T-cell (primary cell): Measurements from ENCODE around the gene TEAD1. TPM values are rescaled to one million over a fixed set of nuclear protein-coding genes. Genes with fewer than 3 reads are reported as not detected.

Experiments used
- ATAC-seq, 4 experiments: fragments of 200-7000 bp in 3 of 4; fragments of 150-1000 bp in 1 of 4; cut with Tn5 transposase; replicated peaks in 1 of 4; 1 replicate in 3 of 4; 2 replicates in 1 of 4; pipeline ENCODE4 v1.10.0; 2021; ENCODE audit warnings: moderate library complexity in 3 of 4, mild to moderate bottlenecking in 2 of 4, moderate number of reproducible peaks in 1 of 4
- CTCF ChIA-PET, 2 donors: fragments of 300-600 bp; sonication (Branson Sonifier 250); formaldehyde crosslinking; loops; one replicate each; lab custom pipeline; 2022; ENCODE audit warnings: antibody characterized with exemption in 2 of 2; lab: Charles Lee
- POLR2A ChIA-PET, 2 donors: fragments of 300-600 bp; sonication (Branson Sonifier 250); formaldehyde crosslinking; loops; one replicate each; lab custom pipeline; 2022; ENCODE audit warnings: antibody characterized with exemption in 2 of 2; lab: Charles Lee
- DNase-seq, 35 experiments: peaks; one replicate each; pipeline versions ENCODE4 v3.0.0 to v3.0.0-alpha.2; 2013 to 2023
- H3K27ac ChIP-seq: one replicate; pipeline ENCODE4 v1.5.1; 2013; ENCODE audit warnings: low read length
- H3K27me3 ChIP-seq, 2 experiments: replicated peaks in 1 of 2; 1 replicate in 1 of 2; 2 replicates in 1 of 2; pipeline versions ENCODE4 v1.6.1 to v1.7.0; 2013; ENCODE audit warnings: low read length in 1 of 2, mixed read lengths in 1 of 2; ENCODE audit not compliant: control insufficient read depth in 2 of 2, insufficient read depth in 2 of 2; ENCODE audit errors: extremely low read depth in 1 of 2
- H3K36me3 ChIP-seq, 2 donors: 1 replicate in 1 of 2; 2 replicates in 1 of 2; pipeline versions ENCODE4 v1.6.1 to v1.7.0; 2013; ENCODE audit warnings: low read length in 1 of 2; ENCODE audit not compliant: control insufficient read depth in 2 of 2, insufficient read depth in 1 of 2; ENCODE audit errors: extremely low read depth in 1 of 2
- H3K4me1 ChIP-seq, 2 experiments: 1 replicate in 1 of 2; 2 replicates in 1 of 2; pipeline versions ENCODE4 v1.6.1 to v1.7.0; 2013; ENCODE audit warnings: low read length in 2 of 2, mixed read lengths in 1 of 2; ENCODE audit not compliant: insufficient read depth in 2 of 2, control insufficient read depth in 1 of 2; ENCODE audit errors: extremely low read depth in 1 of 2
- H3K4me3 ChIP-seq, 2 donors: 1 replicate in 1 of 2; 2 replicates in 1 of 2; pipeline versions ENCODE4 v1.5.1 to v1.7.0; 2013; ENCODE audit warnings: mild to moderate bottlenecking in 2 of 2, low read length in 1 of 2, moderate library complexity in 1 of 2; ENCODE audit not compliant: control insufficient read depth in 1 of 2; ENCODE audit errors: extremely low read depth in 1 of 2
- H3K9me3 ChIP-seq: 2 replicates; pipeline ENCODE4 v1.7.0; 2013
- H3K27ac Mint-ChIP-seq, 2 donors: one replicate each; pipeline ENCODE4 v1.8.0; 2020 to 2021; ENCODE audit warnings: mild to moderate bottlenecking in 2 of 2, mixed read lengths in 2 of 2
- H3K27me3 Mint-ChIP-seq, 2 donors: one replicate each; pipeline ENCODE4 v1.8.0; 2021 to 2022; ENCODE audit warnings: mixed read lengths in 2 of 2
- H3K36me3 Mint-ChIP-seq: one replicate; pipeline ENCODE4 v1.8.0; 2021; ENCODE audit warnings: mixed read lengths
- H3K4me1 Mint-ChIP-seq, 3 donors: one replicate each; pipeline ENCODE4 v1.8.0; 2020 to 2022; ENCODE audit warnings: mixed read lengths in 3 of 3, mild to moderate bottlenecking in 1 of 3
- H3K4me3 Mint-ChIP-seq, 3 donors: one replicate each; pipeline ENCODE4 v1.8.0; 2020 to 2022; ENCODE audit warnings: mild to moderate bottlenecking in 3 of 3, mixed read lengths in 3 of 3, moderate library complexity in 3 of 3
- H3K9me3 Mint-ChIP-seq, 3 donors: one replicate each; pipeline ENCODE4 v1.8.0; 2020 to 2022; ENCODE audit warnings: mixed read lengths in 3 of 3
- WGBS: methylation state at CpG from one replicate; pipeline ENCODE4 v1.1.5; 2013; ENCODE audit warnings: missing lambda C conversion rate; ENCODE audit not compliant: insufficient coverage; 5-methylcytosine and 5-hydroxymethylcytosine counted together
- total RNA-seq, 35 experiments: library from RNA in 6 of 35; stranded (reverse) in 6 of 35; fragments of 120-200 nt in 1 of 35; gene quantifications; one replicate each; pipeline versions ENCODE4 v1.2.1 to v1.2.4 and lab custom pipeline; 2013 to 2026

Gene TEAD1
- total RNA-seq, 5 donors from 2014 or later (not counting 1 experiment from before 2014, with no cell fraction given): 0.20 to 0.72 (median 0.44) TPM; not detected in 1

- Histone ChIP-seq H3K4me3 (no peak overlapping the region), H3K27ac (no peak overlapping the region), H3K9me3 (no peaks in the 10 kb centered on the region), H3K27me3 (peaks cover 5 to 26% of the 10 kb centered on the region in 2 experiments), H3K4me1 (no peaks in the 10 kb centered on the region), H3K36me3 (no peaks in the 10 kb centered on the region)
- Mint-ChIP-seq H3K4me3 (no peak overlapping the region), H3K9me3 (no peaks in the 10 kb centered on the region), H3K27ac (no peak overlapping the region), H3K4me1 (peaks cover 3 to 6% (median 4%) of the 10 kb centered on the region in 3 donors), H3K27me3 (peaks cover 45 to 56% of the 10 kb centered on the region in 2 donors), H3K36me3 (no peaks in the 10 kb centered on the region)
- ChIA-PET CTCF (no interaction called here), POLR2A (no interaction called here)
- DNase-seq (no peak), ATAC-seq (no peak)
- WGBS: 80% methylated on average over 1 of the region's 2 CpGs
These were observed 159.9 kb downstream of the TEAD1 start for GRCh38 chr11:12834166-12834565.

DNA sequence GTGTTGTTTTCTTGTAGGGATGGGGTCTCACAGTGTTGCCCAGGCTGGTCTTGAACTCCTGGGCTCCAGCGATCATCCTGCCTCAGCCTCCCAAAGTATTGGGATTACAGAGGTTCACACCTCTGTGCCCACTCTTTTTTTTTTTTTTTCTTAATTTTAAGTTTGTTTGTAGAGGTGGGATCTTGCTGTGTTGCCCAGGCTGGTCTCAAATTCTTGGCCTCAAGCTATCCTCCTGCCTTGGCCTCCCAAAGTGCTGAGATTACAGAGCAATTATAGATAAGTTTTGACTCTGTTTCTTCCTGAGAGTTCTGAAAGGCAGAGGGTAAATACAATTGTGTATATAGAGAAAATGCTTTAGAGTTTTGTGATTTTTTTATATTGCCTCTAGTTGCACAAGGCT, 160.4 kb downstream of the TEAD1 start:
- Histone ChIP-seq H3K4me1 (no peaks in the 10 kb centered on the region), H3K9me3 (no peaks in the 10 kb centered on the region), H3K36me3 (no peaks in the 10 kb centered on the region), H3K27me3 (peaks cover 3 to 27% of the 10 kb centered on the region in 2 experiments), H3K4me3 (no peak overlapping the region), H3K27ac (no peak overlapping the region)
- Mint-ChIP-seq H3K9me3 (no peaks in the 10 kb centered on the region), H3K27me3 (peaks cover 40 to 53% of the 10 kb centered on the region in 2 donors), H3K27ac (no peak overlapping the region), H3K4me3 (no peak overlapping the region), H3K36me3 (no peaks in the 10 kb centered on the region), H3K4me1 (peaks cover 0 to 1% (median 0%) of the 10 kb centered on the region in 3 donors)
- DNase-seq (no peak), ATAC-seq (no peak)
- ChIA-PET CTCF (no interaction called here), POLR2A (no interaction called here)
- WGBS: no CpG with 5 or more reads among the region's 1 CpG

DNA sequence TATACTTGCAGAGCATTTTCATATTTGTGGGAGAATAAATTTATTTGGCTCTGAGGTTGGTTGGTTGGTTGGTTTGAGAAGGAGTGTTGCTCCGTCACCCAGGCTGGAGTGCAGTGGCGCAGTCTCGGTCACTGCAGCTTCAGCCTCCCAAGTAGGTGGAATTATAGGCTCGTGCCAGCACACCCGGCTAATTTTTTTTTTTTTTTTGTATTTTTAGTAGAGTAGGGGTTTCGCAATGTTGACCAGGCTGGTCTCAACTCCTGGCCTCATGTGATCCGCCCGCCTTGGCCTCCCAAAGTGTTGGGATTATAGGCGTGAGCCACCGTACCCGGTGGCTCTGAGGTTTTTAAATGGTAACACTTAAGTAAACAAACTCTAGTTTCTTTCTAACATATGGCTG, 161.1 kb downstream of the TEAD1 start:
- Mint-ChIP-seq H3K27me3 (peaks cover 35 to 48% of the 10 kb centered on the region in 2 donors), H3K4me3 (no peak overlapping the region), H3K4me1 (no peaks in the 10 kb centered on the region), H3K27ac (no peak overlapping the region), H3K9me3 (no peaks in the 10 kb centered on the region), H3K36me3 (no peaks in the 10 kb centered on the region)
- WGBS: 95% methylated on average over 4 of the region's 11 CpGs
- DNase-seq (no peak), ATAC-seq (no peak)
- Histone ChIP-seq H3K27me3 (peaks cover 0 to 21% of the 10 kb centered on the region in 2 experiments), H3K36me3 (no peaks in the 10 kb centered on the region), H3K27ac (no peak overlapping the region), H3K4me1 (no peaks in the 10 kb centered on the region), H3K4me3 (no peak overlapping the region), H3K9me3 (no peaks in the 10 kb centered on the region)
- POLR2A ChIA-PET: no interaction called here
- CTCF ChIA-PET: no interaction called here

GRCh38 chr11:12838463-12839123, 164.4 kb downstream of the TEAD1 start:
- H3K27me3 Mint-ChIP-seq: peaks cover 25 to 30% of the 10 kb centered on the region in 2 donors
- H3K4me3 Mint-ChIP-seq: no peak overlapping the region
- H3K9me3 Mint-ChIP-seq: no peaks in the 10 kb centered on the region
- Histone ChIP-seq H3K9me3 (no peaks in the 10 kb centered on the region), H3K4me1 (no peaks in the 10 kb centered on the region), H3K4me3 (no peak overlapping the region), H3K27me3 (peaks cover 0 to 15% of the 10 kb centered on the region in 2 experiments), H3K27ac (no peak overlapping the region), H3K36me3 (no peaks in the 10 kb centered on the region)
- ATAC-seq (no peak), DNase-seq (no peak)
- peaks cover 0 to 10% (median 10%) of the 10 kb centered on the region in 3 donors for H3K4me1 Mint-ChIP-seq
- POLR2A ChIA-PET: no interaction called here
- no peaks in the 10 kb centered on the region for H3K36me3 Mint-ChIP-seq
- no peak overlapping the region for H3K27ac Mint-ChIP-seq
- CTCF ChIA-PET: no interaction called here
- 81% methylated on average over 3 of the region's 6 CpGs for WGBS

- CTCF ChIA-PET: interaction anchor here in 1 of 2 donors (1.0 kb wide), 1 partner anchor 10 kb away, joined by 3 read pairs; no protein-coding TSS in a partner anchor
- Mint-ChIP-seq H3K4me1 (peaks cover 0 to 10% (median 10%) of the 10 kb centered on the region in 3 donors), H3K27me3 (peaks cover 10 to 11% of the 10 kb centered on the region in 2 donors), H3K36me3 (no peaks in the 10 kb centered on the region), H3K27ac (no peak overlapping the region), H3K4me3 (no peak overlapping the region), H3K9me3 (no peaks in the 10 kb centered on the region)
- H3K9me3 ChIP-seq: no peaks in the 10 kb centered on the region
- DNase-seq (no peak), ATAC-seq (no peak)
- no peaks in the 10 kb centered on the region for H3K4me1 ChIP-seq
- POLR2A ChIA-PET: no interaction called here
- H3K36me3 ChIP-seq: no peaks in the 10 kb centered on the region
- WGBS: 67% methylated on average over 1 of the region's 6 CpGs
- H3K27me3 ChIP-seq: peaks cover 0 to 18% of the 10 kb centered on the region in 2 experiments
- H3K4me3 ChIP-seq: no peak overlapping the region
- H3K27ac ChIP-seq: no peak overlapping the region
These were observed 166.8 kb downstream of the TEAD1 start for GRCh38 chr11:12840871-12841660.

DNA sequence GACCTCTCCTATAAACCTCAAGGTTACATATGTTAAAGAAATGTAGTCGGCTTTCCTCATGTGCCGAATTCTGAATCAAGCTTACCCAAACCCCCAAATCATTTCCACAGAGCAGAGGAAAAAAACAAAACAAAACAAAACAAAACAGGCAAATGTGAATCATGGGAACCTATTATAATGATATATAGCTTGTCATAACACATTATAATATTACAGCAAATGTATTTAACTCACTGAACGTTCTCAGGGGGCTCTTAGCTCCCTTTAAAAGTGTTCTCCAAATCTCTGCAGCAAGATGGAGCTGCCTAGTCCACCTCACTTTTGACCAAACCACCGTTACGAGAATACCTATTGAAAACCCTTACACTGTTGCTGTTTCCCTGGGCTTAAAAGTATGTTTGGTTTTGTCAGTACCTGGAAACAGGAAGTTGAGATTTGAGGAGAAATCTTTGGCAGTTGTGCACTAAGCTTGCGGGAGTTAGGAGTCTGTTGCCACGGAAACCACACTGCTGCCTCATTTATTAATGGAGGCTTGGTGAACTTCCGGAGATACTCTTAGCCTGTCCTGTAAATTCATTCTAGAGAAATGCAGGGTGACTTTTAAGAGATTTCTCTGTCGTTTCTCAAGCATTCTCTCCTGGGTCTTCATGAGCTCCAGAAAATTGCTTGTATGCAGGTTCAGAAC, 167.9 kb downstream of the TEAD1 start:
- no peak for DNase-seq
- no peaks in the 10 kb centered on the region for H3K9me3 ChIP-seq
- peaks cover 0 to 15% of the 10 kb centered on the region in 2 experiments for H3K27me3 ChIP-seq
- no peak overlapping the region for H3K27ac ChIP-seq
- no peak overlapping the region for H3K27ac Mint-ChIP-seq
- no peaks in the 10 kb centered on the region for H3K9me3 Mint-ChIP-seq
- H3K36me3 Mint-ChIP-seq: no peaks in the 10 kb centered on the region
- H3K36me3 ChIP-seq: no peaks in the 10 kb centered on the region
- H3K4me1 ChIP-seq: no peaks in the 10 kb centered on the region
- ATAC-seq: no peak
- 4% methylated on average over 4 of the region's 9 CpGs for WGBS
- CTCF ChIA-PET: no interaction called here
- peaks cover 16 to 18% of the 10 kb centered on the region in 2 donors for H3K27me3 Mint-ChIP-seq
- H3K4me1 Mint-ChIP-seq: peaks cover 0 to 10% (median 10%) of the 10 kb centered on the region in 3 donors
- no peak overlapping the region for H3K4me3 ChIP-seq
- POLR2A ChIA-PET: no interaction called here
- no peak overlapping the region for H3K4me3 Mint-ChIP-seq
